MM.1S (cell line): Measurements from ENCODE around the gene SLC37A2.

ENCODE experiments used
- DNase-seq: peaks from one replicate; pipeline ENCODE4 v3.0.0-alpha.2; 2015
- H2AFZ ChIP-seq: fragments of 300-600 bp; sonication (generic); 2 replicates; pipeline ENCODE4 v1.6.0; 2016; ENCODE audit warnings: antibody characterized with exemption, low read length
- H3F3A ChIP-seq: fragments of 300-600 bp; sonication (generic); 2 replicates; pipeline ENCODE4 v1.6.1; 2016; ENCODE audit warnings: mild to moderate bottlenecking, antibody characterized with exemption, low read length, moderate library complexity, mixed read lengths; ENCODE audit not compliant: insufficient read depth
- H3K27ac ChIP-seq: fragments of 300-600 bp; sonication (generic); 2 replicates; pipeline ENCODE4 v1.5.1; 2016; ENCODE audit warnings: mild to moderate bottlenecking, low read length
- H3K27me3 ChIP-seq: fragments of 300-600 bp; sonication (generic); replicated peaks from 2 replicates; pipeline ENCODE4 v1.6.0; 2016; ENCODE audit warnings: low read length; ENCODE audit not compliant: insufficient read depth
- H3K36me3 ChIP-seq: fragments of 300-600 bp; sonication (generic); replicated peaks from 2 replicates; pipeline ENCODE4 v1.6.1; 2016; ENCODE audit warnings: mild to moderate bottlenecking, low read length, mixed read lengths; ENCODE audit not compliant: insufficient read depth
- H3K4me1 ChIP-seq: fragments of 300-600 bp; sonication (generic); 2 replicates; pipeline ENCODE4 v1.6.1; 2016; ENCODE audit warnings: low read length, mixed read lengths
- H3K4me2 ChIP-seq: fragments of 300-600 bp; sonication (generic); 2 replicates; pipeline ENCODE4 v1.6.0; 2016; ENCODE audit warnings: low read depth, low read length
- H3K4me3 ChIP-seq: fragments of 300-600 bp; sonication (generic); 2 replicates; pipeline ENCODE4 v1.5.1; 2016; ENCODE audit warnings: low read length, mixed read lengths
- H3K79me2 ChIP-seq: fragments of 300-600 bp; sonication (generic); 2 replicates; pipeline ENCODE4 v1.6.1; 2016; ENCODE audit warnings: mixed run types, low read length, mixed read lengths
- H3K9ac ChIP-seq: fragments of 300-600 bp; sonication (generic); 2 replicates; pipeline ENCODE4 v1.6.1; 2016; ENCODE audit warnings: low read length, mixed read lengths
- H3K9me2 ChIP-seq: fragments of 300-600 bp; sonication (generic); replicated peaks from 2 replicates; pipeline ENCODE4 v1.6.1; 2016; ENCODE audit warnings: mild to moderate bottlenecking, low read length, mixed read lengths; ENCODE audit not compliant: insufficient read depth
- H3K9me3 ChIP-seq: fragments of 300-600 bp; sonication (generic); replicated peaks from 2 replicates; pipeline ENCODE4 v1.6.1; 2016; ENCODE audit warnings: mild to moderate bottlenecking, low read length, mixed read lengths; ENCODE audit not compliant: insufficient read depth
- H4K20me1 ChIP-seq: fragments of 300-600 bp; sonication (generic); 2 replicates; pipeline ENCODE4 v1.6.1; 2016; ENCODE audit warnings: mild to moderate bottlenecking, low read length, moderate library complexity, mixed read lengths; ENCODE audit not compliant: insufficient read depth
- CTCF ChIP-seq: fragments of 300-600 bp; sonication (generic); IDR thresholded peaks from 2 replicates; pipeline ENCODE4 v1.5.1; 2016; ENCODE audit warnings: antibody characterized with exemption, low read length, mixed read lengths
- EZH2 ChIP-seq: fragments of 300-600 bp; sonication (generic); optimal IDR thresholded peaks from 2 replicates; pipeline ENCODE3; 2017; ENCODE audit warnings: low read depth, mild to moderate bottlenecking, antibody characterized with exemption, low read length, mixed read lengths
- EZH2phosphoT487 ChIP-seq: fragments of 300-600 bp; sonication (generic); IDR thresholded peaks from 2 replicates; pipeline ENCODE4 v1.6.1; 2018; ENCODE audit warnings: antibody characterized with exemption, low read length

Gene SLC37A2

GRCh38 chr11:125073616-125074483 is 10.7 kb downstream of the SLC37A2 start:
- Histone ChIP-seq H3K4me2 (no peak overlapping the region), H3K9me3 (no peaks in the 10 kb centered on the region), H3K4me1 (peaks cover 38% of the 10 kb centered on the region), H3F3A (peaks cover 11% of the 10 kb centered on the region; the same call in 1 of the 2 replicates), H3K9me2 (no peaks in the 10 kb centered on the region), H3K79me2 (no peaks in the 10 kb centered on the region), H3K27me3 (no peaks in the 10 kb centered on the region), H3K36me3 (no peaks in the 10 kb centered on the region), H3K9ac (no peak overlapping the region), H4K20me1 (no peaks in the 10 kb centered on the region), H2AFZ (no peak overlapping the region), H3K4me3 (no peak overlapping the region), H3K27ac (no peak overlapping the region)
- TF ChIP-seq CTCF: no peak
- no peak for TF ChIP-seq EZH2
- TF ChIP-seq EZH2phosphoT487: no peak
- DNase-seq: no peak

- Histone ChIP-seq H4K20me1 (no peaks in the 10 kb centered on the region), H2AFZ (no peak overlapping the region), H3K4me1 (peaks cover 37% of the 10 kb centered on the region), H3F3A (peaks cover 11% of the 10 kb centered on the region; the same call in 1 of the 2 replicates), H3K9me3 (no peaks in the 10 kb centered on the region), H3K4me2 (no peak overlapping the region), H3K36me3 (no peaks in the 10 kb centered on the region), H3K79me2 (no peaks in the 10 kb centered on the region), H3K4me3 (no peak overlapping the region), H3K9ac (no peak overlapping the region), H3K27ac (no peak overlapping the region), H3K27me3 (no peaks in the 10 kb centered on the region), H3K9me2 (no peaks in the 10 kb centered on the region)
- TF ChIP-seq CTCF (no peak), EZH2phosphoT487 (no peak), EZH2 (no peak)
- DNase-seq: no peak
Observed at GRCh38 chr11:125074511-125075241, 11.6 kb downstream of the SLC37A2 start.

- H4K20me1 ChIP-seq: no peaks in the 10 kb centered on the region
- H3K36me3 ChIP-seq: no peaks in the 10 kb centered on the region
- H3K4me2 ChIP-seq: no peak overlapping the region
- H3K9ac ChIP-seq: no peak overlapping the region
- no peaks in the 10 kb centered on the region for H3K79me2 ChIP-seq
- peaks cover 11% of the 10 kb centered on the region; the same call in 1 of the 2 replicates for H3F3A ChIP-seq
- H3K4me3 ChIP-seq: no peak overlapping the region
- no peak for TF ChIP-seq CTCF
- no peak for TF ChIP-seq EZH2
- no peak for TF ChIP-seq EZH2phosphoT487
- H3K9me3 ChIP-seq: no peaks in the 10 kb centered on the region
- H3K27me3 ChIP-seq: no peaks in the 10 kb centered on the region
- DNase-seq: no peak
- H2AFZ ChIP-seq: no peak overlapping the region
- peaks cover 32% of the 10 kb centered on the region for H3K4me1 ChIP-seq
- no peaks in the 10 kb centered on the region for H3K9me2 ChIP-seq
- no peak overlapping the region for H3K27ac ChIP-seq
Observed at GRCh38 chr11:125075242-125075625, 12.1 kb downstream of the SLC37A2 start.
